ENCODE measurements around the gene CNOT2. TPM values are rescaled to one million over a fixed set of nuclear protein-coding genes. Genes with fewer than 3 reads are reported as not detected.

Gene CNOT2
- total and polyA plus RNA-seq, 2 donors (not counting 1 experiment from before 2014, with no cell fraction given): 65.0 to 120 TPM

DNA sequence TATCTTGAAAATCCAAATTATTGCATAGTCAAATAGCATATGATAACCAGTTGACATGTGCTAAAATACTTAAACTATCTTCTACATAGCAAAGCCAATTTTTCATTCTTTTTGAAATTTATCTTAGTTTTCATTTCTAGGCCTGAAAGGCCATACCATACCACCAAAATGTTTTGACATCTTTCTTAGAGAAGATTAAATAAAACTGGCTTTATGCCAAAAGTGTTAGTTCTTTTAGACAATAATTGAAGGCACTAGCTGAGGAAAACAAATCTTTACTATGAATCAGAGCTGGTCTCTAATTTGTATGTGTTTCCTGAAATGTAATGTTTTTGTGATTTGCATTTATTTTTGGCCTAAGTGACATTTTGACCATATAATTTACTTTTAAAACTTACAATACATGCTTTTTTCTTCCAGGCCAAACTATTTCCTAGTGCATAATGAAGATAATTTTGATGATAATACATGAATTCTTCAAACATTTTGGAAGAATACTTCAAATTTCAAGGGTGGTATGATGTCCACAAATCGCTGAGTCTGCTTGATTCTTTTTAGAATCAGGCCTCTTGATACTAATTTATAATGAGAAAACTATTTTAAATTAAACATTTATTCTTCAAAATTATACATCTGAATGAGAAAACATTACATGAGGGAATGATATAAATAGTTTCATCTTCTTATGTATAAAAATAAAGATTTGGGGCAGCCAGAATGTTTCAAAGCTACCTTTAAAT is 116.4 kb downstream of the CNOT2 start:
- H3K4me3 ChIP-seq (ENCODE audit: control extremely low read depth in 1 of 5, extremely low read depth in 1 of 5, insufficient read depth in 1 of 5, low read depth in 2 of 5, low read length in 4 of 5): no peak overlapping the region
- no CpG with 5 or more reads among the region's 1 CpG for WGBS (ENCODE audit: insufficient coverage)
- no peak overlapping the region for H3K4me2 ChIP-seq (replicated peaks; ENCODE audit: low read depth, low read length, poor library complexity, severe bottlenecking)
- peaks cover under 1% of the 10 kb centered on the region for H3K27me3 Mint-ChIP-seq
- H4K20me1 ChIP-seq (ENCODE audit: control insufficient read depth, insufficient read depth, low read length, poor library complexity, severe bottlenecking): no peaks in the 10 kb centered on the region
- DNase-seq: no peak
- H3K9ac ChIP-seq (ENCODE audit: low read length): no peak overlapping the region
- H3K36me3 ChIP-seq (replicated peaks in 1 of 2; ENCODE audit: control extremely low read depth in 1 of 2, control insufficient read depth in 1 of 2, extremely low read depth in 1 of 2, insufficient read depth in 2 of 2, low read length in 1 of 2): no peaks in the 10 kb centered on the region
- POLR2A ChIA-PET: no interaction called here
- no peaks in the 10 kb centered on the region for H3K79me2 ChIP-seq (ENCODE audit: control insufficient read depth, insufficient read depth, low read length)
- peaks cover 0 to 3% (median under 1%) of the 10 kb centered on the region in 4 experiments for H3K27me3 ChIP-seq (replicated peaks in 1 of 4; ENCODE audit: control extremely low read depth in 1 of 4, control insufficient read depth in 3 of 4, insufficient read depth in 4 of 4, low read length in 3 of 4)
- H3K9me3 Mint-ChIP-seq (ENCODE audit: insufficient read depth): no peaks in the 10 kb centered on the region
- H3K4me3 Mint-ChIP-seq: no peak overlapping the region
- CTCF ChIA-PET: interaction anchor here (0.8 kb wide), 1 partner anchor 1387 kb away, joined by 6 read pairs; no protein-coding TSS in a partner anchor
- TF ChIP-seq EZH2 (IDR thresholded peaks at IDR 0.05; ENCODE audit: borderline replicate concordance, insufficient read depth, low read depth, low read length, poor library complexity, severe bottlenecking) (no peak), CTCF (IDR thresholded peaks at IDR 0.05) (no peak)
- no peaks in the 10 kb centered on the region for H3K4me1 Mint-ChIP-seq
- no peaks in the 10 kb centered on the region for H3K9me3 ChIP-seq (ENCODE audit: control extremely low read depth in 1 of 3, control insufficient read depth in 2 of 3, insufficient read depth in 1 of 3, low read length in 2 of 3)
- no peak overlapping the region for H3K27ac ChIP-seq (ENCODE audit: low read length in 2 of 2)
- peaks cover under 1% of the 10 kb centered on the region in 2 donors for H3K4me1 ChIP-seq (ENCODE audit: control insufficient read depth in 2 of 2, insufficient read depth in 2 of 2, low read length in 2 of 2)
- ATAC-seq (ENCODE audit: low read depth): no peak
- no peak overlapping the region for H3K27ac Mint-ChIP-seq
- no peak overlapping the region for H2AFZ ChIP-seq (ENCODE audit: insufficient read depth, low read depth, low read length, poor library complexity, severe bottlenecking)
- intact Hi-C loops (cut with micrococcal nuclease): no loop called here

DNA sequence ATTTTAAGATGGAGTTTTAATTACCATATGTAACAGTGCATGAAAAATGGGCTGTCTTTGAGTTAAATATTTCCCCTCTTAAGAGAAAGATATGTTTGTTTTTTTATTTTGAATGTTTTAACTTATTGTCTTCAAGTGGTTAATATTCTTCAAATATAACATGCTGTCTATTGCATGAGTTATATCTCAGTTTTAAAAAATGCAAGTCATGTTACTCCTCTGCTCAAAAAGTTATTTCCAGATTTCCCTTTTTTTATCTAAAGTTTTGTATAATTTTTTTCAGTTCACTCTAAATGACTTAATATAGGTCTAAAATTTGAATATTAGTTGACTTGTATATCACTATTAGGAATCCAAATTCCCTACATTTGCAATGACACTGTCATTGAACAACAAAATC is 117.0 kb downstream of the CNOT2 start:
- H3K9me3 Mint-ChIP-seq (ENCODE audit: insufficient read depth): no peaks in the 10 kb centered on the region
- intact Hi-C loops (cut with micrococcal nuclease): no loop called here
- peaks cover 6% of the 10 kb centered on the region for H3K27me3 Mint-ChIP-seq
- peaks cover 3% of the 10 kb centered on the region for H3K4me1 Mint-ChIP-seq
- no peak overlapping the region for H3K27ac Mint-ChIP-seq
- no peaks in the 10 kb centered on the region for H3K79me2 ChIP-seq (ENCODE audit: control insufficient read depth, insufficient read depth, low read length)
- TF ChIP-seq CTCF (IDR thresholded peaks at IDR 0.05) (no peak), EZH2 (IDR thresholded peaks at IDR 0.05; ENCODE audit: borderline replicate concordance, insufficient read depth, low read depth, low read length, poor library complexity, severe bottlenecking) (no peak)
- H2AFZ ChIP-seq (ENCODE audit: insufficient read depth, low read depth, low read length, poor library complexity, severe bottlenecking): no peak overlapping the region
- DNase-seq (no peak), ATAC-seq (ENCODE audit: low read depth) (no peak)
- no peak overlapping the region for H3K4me3 ChIP-seq (ENCODE audit: control extremely low read depth in 1 of 5, extremely low read depth in 1 of 5, insufficient read depth in 1 of 5, low read depth in 2 of 5, low read length in 4 of 5)
- no peaks in the 10 kb centered on the region for H4K20me1 ChIP-seq (ENCODE audit: control insufficient read depth, insufficient read depth, low read length, poor library complexity, severe bottlenecking)
- POLR2A ChIA-PET: no interaction called here
- H3K9me3 ChIP-seq (ENCODE audit: control extremely low read depth in 1 of 3, control insufficient read depth in 2 of 3, insufficient read depth in 1 of 3, low read length in 2 of 3): no peaks in the 10 kb centered on the region
- no peaks in the 10 kb centered on the region for H3K36me3 ChIP-seq (replicated peaks in 1 of 2; ENCODE audit: control extremely low read depth in 1 of 2, control insufficient read depth in 1 of 2, extremely low read depth in 1 of 2, insufficient read depth in 2 of 2, low read length in 1 of 2)
- peaks cover 4 to 6% of the 10 kb centered on the region in 2 donors for H3K4me1 ChIP-seq (ENCODE audit: control insufficient read depth in 2 of 2, insufficient read depth in 2 of 2, low read length in 2 of 2)
- H3K9ac ChIP-seq (ENCODE audit: low read length): no peak overlapping the region
- CTCF ChIA-PET: interaction anchor here (0.8 kb wide), 1 partner anchor 1386 kb away, joined by 6 read pairs; no protein-coding TSS in a partner anchor
- peaks cover 0 to 7% (median 5%) of the 10 kb centered on the region in 4 experiments for H3K27me3 ChIP-seq (replicated peaks in 1 of 4; ENCODE audit: control extremely low read depth in 1 of 4, control insufficient read depth in 3 of 4, insufficient read depth in 4 of 4, low read length in 3 of 4)
- no peak overlapping the region for H3K4me3 Mint-ChIP-seq
- no peak overlapping the region for H3K4me2 ChIP-seq (replicated peaks; ENCODE audit: low read depth, low read length, poor library complexity, severe bottlenecking)
- no peak overlapping the region for H3K27ac ChIP-seq (ENCODE audit: low read length in 2 of 2)

Data from B cell (primary cell).